HG03439 (cell line): ENCODE results near the gene SNRNP70.
"Not testable (repeated sequence)": the region's sequence is repeated elsewhere in the genome, so short reads cannot be mapped to it uniquely, and the experiment has no call there.

ENCODE experiments used
- ATAC-seq: cut with Tn5 transposase; IDR thresholded peaks from one replicate; pipeline ENCODE4 v1.9.1; 2021; ENCODE audit warnings: mild to moderate bottlenecking, moderate library complexity; ENCODE audit not compliant: unreplicated experiment

SNRNP70 gene

GRCh38 chr19:49118565-49119410, 33.5 kb downstream of the SNRNP70 start, which contains the start of gene C19orf73:
C19orf73 (minus strand) TSS chr19:49119143; CDS start chr19:49119022, 121 bp downstream.
- ATAC-seq, result peak; percentile 77

GRCh38 chr19:49119411-49120324, 34.4 kb downstream of the SNRNP70 start, which contains the start of gene PPFIA3:
PPFIA3 (plus strand) TSS chr19:49119544; CDS start chr19:49127874, 8,330 bp downstream.
- ATAC-seq, result no peak

- no peak for ATAC-seq
These were observed 35.1 kb downstream of the SNRNP70 start for GRCh38 chr19:49120325-49120683.

GRCh38 chr19:49120868-49121267, 35.6 kb downstream of the SNRNP70 start:
- no peak for ATAC-seq

GRCh38 chr19:49121841-49122240, 36.6 kb downstream of the SNRNP70 start:
- not testable (repeated sequence) for ATAC-seq

DNA sequence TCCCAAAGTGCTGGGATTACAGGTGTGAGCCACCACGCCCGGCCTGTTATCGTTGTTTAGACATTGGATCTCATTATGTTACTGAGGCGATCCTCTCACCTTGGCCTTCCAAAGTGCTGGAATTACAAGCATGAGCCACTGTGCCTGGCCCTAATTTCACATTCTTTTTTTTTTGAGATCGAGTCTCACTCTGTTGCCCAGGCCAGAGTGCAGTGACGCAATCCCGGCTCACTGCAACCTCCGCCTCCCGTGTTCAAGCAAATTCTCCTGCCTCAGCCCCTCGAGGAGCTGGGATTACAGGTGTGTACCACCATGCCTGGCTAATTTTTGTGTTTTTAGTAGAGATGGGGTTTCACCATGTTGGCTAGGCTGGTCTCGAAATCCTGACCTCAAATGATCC, 38.0 kb downstream of the SNRNP70 start:
- not testable (repeated sequence) for ATAC-seq

GRCh38 chr19:49125025-49125731, 39.9 kb downstream of the SNRNP70 start:
- no peak for ATAC-seq

DNA sequence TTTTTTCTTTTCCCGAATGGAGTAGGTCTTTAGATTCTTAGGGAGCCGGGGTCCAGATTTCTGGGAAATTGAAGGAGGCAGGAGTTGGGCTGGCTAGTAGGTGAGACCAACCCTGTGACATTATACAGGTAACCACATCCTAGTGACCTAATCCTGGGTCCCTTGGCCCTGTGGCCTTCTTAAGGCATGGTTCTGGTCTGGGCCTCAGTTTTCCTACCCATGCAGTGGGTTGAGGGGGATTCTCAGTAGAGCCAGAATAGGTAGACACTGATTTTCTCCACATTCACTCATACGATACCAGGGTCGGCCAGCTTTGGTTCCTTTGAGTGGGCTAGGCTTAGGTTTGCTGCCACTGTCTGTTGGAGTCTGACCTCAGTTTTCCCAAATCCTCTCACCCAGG, 41.3 kb downstream of the SNRNP70 start:
- ATAC-seq, result no peak

DNA sequence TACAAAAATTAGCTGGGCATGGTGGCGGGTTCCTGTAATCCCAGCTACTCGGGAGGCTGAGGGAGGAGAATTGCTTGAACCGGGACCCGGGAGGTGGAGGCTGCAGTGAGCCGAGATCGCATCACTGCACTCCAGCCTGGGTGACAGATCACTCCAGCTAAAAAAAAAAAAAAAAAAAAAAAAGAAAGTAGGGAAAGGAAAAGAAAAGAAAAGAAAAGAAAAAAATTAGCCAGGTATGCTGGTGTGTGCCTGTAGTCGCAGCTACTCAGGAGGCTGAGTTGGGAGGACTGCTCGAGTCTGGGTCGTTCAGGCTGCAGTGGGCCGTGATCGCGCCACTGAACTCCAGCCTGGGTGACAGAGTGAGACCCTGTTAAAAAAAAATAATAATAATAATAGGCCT, 42.0 kb downstream of the SNRNP70 start:
- ATAC-seq, result not testable (repeated sequence)

- peak; percentile 86 for ATAC-seq
These were observed 42.7 kb downstream of the SNRNP70 start for GRCh38 chr19:49127674-49128544.

DNA sequence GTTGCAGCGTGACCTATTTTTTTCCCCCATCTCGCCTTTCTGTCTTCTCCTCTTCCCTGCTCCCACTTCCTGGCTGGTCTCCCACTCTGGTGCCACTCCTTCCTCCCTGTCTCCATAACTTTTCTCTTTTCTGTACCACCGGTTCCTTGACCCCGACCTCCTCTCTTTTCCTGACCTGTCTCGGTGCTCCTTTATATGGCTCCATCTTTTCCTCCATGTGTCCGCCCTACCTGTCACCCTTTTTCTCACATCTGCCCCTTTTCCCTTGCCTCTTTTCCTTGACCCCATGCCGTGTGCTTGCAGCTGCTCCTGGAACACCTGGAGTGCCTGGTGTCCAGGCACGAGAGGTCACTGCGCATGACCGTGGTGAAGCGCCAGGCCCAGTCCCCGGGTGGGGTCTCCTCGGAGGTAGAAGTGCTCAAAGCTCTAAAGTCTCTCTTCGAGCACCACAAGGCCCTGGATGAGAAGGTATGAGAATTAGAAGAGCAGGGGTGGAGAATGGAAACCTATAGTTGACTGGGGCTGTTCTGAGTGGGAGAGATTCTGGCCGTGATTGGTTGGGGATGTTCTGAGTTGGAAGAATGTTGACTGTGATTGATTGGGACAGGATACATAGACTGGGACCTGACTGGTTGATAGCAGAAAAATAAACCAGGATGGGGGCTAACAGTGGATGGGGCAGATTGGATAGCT, 43.4 kb downstream of the SNRNP70 start:
- ATAC-seq, result no peak

- ATAC-seq, result no peak
These were observed 44.0 kb downstream of the SNRNP70 start for GRCh38 chr19:49129238-49129583.

GRCh38 chr19:49130325-49130724, 45.1 kb downstream of the SNRNP70 start:
- no peak for ATAC-seq

GRCh38 chr19:49132974-49133609, 47.8 kb downstream of the SNRNP70 start:
- ATAC-seq, result no peak

- ATAC-seq, result no peak
These were observed 48.6 kb downstream of the SNRNP70 start for GRCh38 chr19:49133621-49134454.

DNA sequence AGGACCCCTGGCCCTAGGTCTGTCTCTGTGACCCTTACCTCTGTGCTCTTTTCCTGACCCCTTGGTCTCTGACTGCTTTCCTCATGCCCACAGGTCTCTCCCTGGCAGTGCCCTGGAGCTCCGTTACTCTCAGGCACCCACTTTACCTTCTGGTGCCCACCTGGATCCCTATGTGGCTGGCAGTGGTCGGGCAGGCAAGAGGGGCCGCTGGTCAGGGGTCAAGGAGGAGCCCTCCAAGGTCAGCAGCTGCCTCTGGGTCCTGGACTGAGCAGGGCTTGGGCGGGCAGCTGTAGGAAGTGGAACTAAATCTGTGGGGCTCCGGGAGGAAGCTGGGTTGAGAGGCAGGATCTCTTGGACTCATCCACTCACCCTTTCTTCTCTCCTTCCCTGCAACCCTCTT, 50.4 kb downstream of the SNRNP70 start:
- ATAC-seq, result no peak

GRCh38 chr19:49136771-49137171, 51.5 kb downstream of the SNRNP70 start:
- no peak for ATAC-seq

DNA sequence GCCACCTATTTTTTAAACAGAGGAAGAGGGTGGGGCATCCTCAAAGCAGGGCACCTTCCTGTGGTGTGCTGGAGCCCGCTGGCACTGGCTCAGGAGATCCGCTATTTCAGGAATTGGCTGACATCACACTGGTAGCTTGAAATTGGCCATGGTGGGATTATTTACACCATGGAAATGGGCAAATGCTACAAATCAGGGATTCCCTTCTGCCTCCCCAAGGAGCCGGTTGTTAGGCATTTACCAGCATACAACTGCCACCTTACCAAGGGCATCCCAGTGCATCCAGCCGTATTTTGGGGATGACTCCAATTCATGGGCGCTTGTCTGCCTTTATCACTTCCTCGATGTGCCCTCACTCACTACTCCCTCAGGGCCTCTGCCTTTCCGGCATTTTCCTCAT, 55.7 kb downstream of the SNRNP70 start:
- ATAC-seq, result no peak
